GM18502 (cell line): Measurements from ENCODE around the gene FGG.
"Not testable (repeated sequence)": the region's sequence is repeated elsewhere in the genome, so short reads cannot be mapped to it uniquely, and the experiment has no call there.

Experiments used
- ATAC-seq: cut with Tn5 transposase; IDR thresholded peaks from one replicate; pipeline ENCODE4 v1.9.1; 2021; ENCODE audit warnings: mild to moderate bottlenecking; ENCODE audit not compliant: unreplicated experiment, poor library complexity

FGG gene

GRCh38 chr4:154614306-154614705 is 1.9 kb upstream of the FGG start:
- ATAC-seq, result no peak

GRCh38 chr4:154611833-154612232 is 623 bp downstream of the FGG start:
- no peak for ATAC-seq

DNA sequence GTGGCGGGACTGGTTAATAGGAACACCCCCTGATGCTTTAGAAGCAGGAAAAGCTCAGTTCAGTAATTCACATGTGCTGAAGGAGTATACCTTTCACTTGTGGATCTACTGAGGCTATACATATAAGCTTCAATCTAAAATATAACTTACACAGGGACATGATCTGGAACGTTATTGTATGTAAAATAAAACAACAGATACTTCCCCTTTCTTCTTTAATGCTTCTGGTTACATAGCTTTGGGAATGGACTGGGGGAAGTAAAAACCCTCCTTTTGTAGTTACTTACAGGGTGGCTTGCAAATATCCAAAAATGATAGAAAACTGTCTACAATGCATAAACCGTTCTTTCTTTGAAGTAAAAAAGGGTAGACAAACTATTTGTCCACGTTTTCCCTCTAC is 1.9 kb downstream of the FGG start:
- ATAC-seq, result no peak

DNA sequence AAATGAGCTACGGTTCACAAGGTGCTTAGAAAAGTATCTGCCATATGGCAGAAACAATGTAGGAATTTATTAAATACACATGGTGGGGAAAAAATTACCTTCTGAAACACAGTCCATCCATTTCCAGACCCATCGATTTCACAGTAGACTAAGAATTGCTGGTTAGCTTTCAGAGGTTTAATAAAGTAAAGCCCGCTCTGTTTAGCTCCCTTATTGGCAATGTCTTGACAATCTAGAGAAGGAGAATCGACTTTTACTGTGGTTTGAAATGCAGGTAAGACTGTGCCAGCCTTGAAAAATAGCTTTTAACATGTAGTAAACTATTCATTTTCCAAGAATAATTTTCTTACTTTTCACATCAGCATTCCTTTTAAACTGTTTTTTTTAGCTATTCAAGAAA is 2.9 kb downstream of the FGG start:
- no peak for ATAC-seq

DNA sequence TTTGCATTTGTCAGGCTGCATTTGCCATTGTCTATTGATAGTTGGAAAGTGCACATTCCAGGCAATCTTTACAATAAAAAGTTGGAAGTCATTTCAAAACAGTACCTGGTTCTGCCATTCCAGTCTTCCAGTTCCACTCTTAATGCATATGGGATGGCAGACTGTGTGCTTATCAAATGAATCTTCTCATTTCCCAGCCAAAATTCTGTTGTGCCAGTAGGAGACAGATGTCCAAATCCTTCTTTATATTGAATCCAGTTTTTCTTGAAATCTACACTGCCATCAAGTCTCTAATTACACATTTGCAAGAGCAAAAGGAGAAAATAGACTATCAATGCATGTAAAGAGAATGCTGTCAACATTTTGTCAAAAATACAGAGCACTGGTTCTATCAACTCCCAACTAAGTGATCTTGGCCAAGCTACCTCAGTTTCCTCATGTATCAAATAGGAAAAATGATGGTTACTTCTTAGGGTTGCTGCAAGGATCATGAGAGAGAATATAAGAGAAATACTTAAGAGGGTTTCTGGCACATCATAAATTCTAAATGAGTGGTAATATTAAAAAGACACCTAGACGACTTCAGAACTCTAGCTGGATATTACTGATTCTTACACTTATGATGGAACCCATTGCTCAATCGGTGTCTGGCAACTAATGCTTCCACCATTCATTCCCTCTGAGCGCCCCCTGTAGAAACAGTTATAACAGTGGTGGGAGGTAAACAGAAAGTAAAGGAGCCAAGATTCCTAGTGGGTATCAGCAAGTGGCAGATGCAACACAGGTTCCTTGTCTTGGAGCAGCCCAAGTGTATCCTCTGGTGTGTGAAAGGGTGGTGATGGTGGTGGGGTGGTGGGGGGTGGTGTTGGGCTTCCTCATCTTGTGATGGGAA is 3.8 kb downstream of the FGG start:
- ATAC-seq, result no peak

GRCh38 chr4:154606728-154607723 is 5.4 kb downstream of the FGG start:
- no peak for ATAC-seq

DNA sequence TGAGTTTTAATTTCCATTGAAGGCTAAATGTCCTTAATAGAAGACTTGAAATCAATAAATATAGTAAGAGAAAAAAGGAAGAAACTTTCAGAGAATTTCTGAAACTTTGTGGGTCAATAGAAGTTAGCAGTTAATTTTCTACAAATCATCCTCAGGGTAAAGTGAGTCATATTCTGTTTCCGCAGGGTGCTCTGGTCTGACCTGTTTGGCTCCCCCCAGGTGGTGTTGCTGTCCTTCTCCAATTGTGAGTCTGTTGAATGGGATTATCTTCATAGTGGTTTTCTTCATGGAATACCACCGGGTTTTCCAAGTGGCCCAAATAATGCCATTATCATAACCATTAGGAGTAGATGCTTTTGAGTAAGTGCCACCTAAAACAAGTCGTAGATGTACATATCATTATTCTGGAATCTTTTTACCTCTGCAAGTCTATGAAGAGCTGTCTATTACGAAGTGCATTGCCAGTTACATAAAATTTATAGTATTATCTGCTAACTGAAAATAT is 7.7 kb downstream of the FGG start:
- no peak for ATAC-seq

DNA sequence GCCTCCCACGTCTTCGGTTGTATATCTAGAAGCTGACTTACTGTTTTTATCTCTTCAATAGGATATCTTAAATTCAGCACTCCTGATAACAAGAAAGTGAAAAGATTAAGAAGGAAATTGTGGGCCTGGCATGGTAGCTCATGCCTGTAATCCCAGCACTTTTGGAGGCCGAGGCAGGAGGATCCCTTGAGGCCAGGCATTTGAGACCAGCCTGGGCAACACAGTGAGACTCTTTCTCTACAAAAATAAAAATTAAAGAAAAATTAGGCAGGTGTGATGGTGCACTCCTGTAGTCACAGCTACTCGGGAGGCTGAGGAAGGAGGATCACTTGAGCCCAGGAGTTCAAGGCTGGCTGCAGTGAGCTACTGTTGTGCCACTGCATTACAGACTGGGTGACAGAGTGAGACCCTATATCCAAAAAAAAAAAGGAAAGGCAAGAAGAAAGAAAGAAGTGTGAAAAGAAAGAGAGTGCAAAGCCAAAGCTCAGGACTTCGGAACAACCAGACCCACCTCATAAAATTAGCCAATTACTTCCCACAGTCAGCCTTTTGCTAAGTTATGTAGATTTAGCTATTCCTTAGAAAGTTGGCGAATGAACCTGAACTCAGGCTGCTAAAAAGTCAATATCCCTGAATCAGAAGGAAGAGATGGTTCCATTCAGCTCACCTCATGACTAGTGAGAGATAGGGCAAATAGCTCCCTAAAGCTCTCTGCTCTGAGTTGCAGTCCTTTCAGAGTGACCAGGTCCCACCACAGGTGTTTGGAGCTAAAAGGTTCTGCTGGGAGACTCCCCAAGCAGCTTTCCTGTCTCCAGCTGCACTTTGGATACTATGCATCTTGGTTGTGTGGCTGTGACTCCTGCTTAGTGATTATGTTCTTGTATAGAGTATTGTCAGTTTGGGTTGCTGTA is 9.2 kb downstream of the FGG start:
- no peak for ATAC-seq

- no peak for ATAC-seq
These were observed 9.9 kb downstream of the FGG start for GRCh38 chr4:154602404-154603020.

DNA sequence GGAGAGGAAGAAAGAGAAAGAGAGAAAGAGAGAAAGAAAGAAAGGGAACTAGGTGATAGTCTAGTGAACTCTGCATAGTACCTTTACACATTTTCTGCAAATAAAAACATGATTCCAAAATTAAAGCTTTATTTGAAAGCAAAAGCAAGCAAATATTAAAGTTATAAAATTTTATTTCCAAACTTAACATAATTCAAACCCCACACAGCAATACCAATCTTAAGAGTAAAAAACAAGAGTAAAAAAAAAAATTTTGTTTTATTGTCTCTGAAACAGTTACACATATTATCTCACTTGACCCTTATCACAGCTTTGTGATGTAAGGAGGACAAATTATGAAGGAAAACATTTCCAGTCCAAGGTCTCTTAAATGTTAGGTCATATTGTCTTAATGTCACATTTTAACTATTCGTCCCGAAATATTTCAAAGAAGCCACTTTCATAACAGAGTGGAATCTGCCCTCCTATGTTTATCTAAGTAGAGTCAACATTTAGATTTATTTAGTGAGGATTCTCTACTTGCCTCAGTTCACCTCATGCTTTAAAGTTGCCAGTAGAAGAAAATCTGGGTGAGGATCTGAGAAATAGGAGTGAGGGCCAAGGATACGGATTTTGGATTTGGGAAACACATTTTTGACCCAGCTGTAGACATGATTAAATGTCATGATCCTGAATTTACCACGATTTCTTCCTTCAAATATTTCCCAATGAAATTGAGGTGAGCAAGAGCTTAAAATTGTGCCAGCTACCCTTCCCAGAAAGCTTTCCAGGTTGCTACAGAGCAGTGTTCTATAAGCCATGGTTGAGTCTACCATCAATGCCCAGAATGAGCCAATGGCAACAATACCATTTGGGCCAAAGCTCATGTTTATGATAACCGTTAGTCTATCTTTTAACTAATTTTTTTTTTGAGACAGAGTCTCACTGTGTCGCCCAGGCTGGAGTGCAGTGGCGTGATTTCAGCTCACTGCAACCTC is 14.4 kb downstream of the FGG start:
- no peak for ATAC-seq

DNA sequence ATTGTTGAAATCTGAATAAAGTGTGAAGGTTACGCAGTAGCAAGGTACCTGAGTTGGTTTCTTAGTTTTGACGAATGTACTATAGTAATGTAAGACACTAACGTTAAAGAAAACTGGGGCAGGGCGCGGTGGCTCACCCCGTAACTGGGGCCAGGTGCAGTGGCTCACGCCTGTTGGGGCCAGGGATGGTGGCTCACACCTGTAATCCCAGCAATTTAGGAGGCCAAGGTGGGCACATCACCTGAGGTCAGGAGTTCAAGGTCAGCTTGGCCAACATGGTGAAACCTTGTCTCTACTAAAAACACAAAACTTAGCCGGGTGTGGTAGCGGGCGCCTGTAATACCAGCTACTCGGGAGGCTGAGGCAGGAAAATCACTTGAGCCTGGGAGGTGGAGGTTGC is 15.2 kb downstream of the FGG start:
- ATAC-seq, result not testable (repeated sequence)

GRCh38 chr4:154595807-154596206 is 16.6 kb downstream of the FGG start:
- no peak for ATAC-seq

DNA sequence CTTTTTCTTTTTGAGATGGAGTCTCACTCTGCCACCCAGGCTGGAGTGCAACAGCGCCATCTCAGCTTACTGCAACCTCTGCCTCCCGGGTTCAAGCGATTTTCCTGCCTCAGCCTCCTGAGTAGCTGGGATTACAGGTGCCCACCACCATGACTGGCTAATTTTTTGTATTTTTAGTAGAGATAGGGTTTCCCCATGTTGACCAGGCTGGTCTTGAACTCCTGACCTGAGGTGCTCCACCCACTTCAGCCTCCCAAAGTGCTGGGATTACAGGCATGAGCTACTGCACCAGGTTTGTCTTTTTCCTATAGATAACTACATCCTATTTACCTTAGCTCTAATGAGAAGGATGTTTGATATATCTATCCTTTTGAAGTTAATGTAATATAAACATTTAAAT is 18.1 kb downstream of the FGG start:
- not testable (repeated sequence) for ATAC-seq

GRCh38 chr4:154593868-154594267 is 18.6 kb downstream of the FGG start:
- ATAC-seq, result no peak

DNA sequence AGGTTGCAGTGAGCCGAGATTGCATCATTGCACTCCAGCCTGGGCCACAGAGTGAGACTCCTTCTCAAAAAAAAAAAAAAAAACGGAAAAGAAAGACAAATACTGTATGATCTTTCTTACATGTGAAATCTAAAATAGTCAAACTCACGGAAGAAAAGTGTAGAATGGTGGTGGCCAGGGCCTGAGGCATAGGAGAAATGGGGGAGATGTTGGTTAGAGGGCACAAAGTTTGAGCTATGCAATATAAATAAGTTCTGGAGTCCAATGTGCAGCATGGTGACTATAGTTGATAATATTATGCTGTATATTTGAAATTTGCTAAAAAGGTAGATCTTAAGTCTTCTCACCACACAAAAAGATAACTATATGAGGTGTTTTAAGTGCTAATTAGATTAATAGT is 20.6 kb downstream of the FGG start:
- no peak for ATAC-seq

DNA sequence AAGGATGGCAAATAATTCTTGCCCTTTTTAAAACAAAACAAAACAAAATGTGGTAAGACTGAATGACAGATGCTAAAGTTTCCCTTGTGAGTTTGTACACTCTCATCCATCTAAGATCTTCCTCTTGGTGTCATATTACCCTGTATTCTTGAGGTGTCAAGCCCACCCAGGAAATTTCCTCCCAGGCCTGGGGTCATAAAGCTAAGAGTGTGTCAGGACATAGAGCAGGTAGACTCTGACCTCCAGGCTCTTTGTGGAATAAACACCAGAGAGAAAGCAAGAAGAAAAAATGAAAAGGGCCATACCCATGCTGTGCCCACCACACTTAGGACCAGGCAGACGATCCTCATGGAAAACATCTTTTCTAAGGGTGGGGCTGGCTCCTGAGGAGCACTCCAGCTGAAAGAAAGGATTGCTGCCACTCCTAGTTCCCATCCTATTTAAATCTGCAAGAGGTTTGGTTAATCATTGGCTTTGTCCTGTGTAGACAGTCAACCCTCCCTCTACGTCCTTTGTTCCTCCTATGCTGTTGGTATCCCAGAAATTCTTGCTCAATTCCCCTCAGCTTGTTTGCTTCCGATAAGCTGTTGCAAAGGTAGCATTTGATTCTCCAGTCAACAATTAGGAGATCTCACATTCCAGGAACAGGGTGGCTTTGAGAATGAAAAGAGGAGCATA is 22.0 kb downstream of the FGG start, which contains the start of gene FGA:
FGA (minus strand) TSS at position 414 of the 678 bp plus-strand sequence; CDS start at position 359, 55 bp downstream.
- no peak for ATAC-seq

DNA sequence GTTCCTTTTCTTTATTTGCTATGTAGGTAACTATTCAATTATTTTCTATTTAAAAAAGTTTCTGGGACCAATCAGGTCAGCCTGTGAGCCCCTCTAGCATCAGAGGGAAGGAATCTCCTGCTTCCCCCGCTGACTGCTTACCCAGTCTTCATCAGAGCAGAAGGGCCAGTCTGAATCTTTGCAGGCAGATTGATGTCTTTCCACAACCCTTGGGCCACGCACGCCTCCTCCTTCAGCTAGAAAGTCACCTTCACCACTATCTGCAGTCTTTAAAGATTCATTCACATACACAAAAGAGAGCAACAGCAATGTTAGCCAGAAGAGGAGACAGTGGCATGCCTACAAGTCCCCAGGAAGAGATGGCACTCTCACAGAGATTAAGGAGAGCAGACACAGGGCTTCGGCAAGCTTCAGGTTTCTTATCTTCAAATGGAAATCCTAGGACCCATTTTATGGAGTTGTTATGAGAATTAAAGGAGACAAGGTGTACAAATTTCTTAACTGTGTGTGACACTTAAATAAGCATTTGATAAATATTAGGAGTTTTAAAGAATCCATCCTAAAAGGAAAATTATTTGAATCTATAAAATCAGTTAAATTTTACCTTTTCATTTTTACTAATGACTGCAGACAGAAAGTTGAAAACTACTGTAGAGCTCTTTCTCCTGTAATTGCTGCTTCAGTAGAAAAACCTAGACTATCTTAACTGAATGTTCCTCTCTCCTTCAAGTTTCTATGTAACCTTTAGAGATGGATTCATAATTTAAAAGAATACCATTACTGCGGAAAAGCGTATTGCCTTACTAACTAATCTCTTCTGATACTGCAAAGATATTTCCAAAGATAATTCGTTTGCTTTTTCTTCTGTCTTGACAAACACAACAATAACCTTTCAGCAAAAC is 22.9 kb downstream of the FGG start:
- no peak for ATAC-seq
